Gastroesophageal sphincter (tissue), 3 donors: Measurements from ENCODE around the gene RABGEF1.

Experiments
- EP300 ChIP-seq: sonication (generic); formaldehyde crosslinking; IDR thresholded peaks from one replicate; pipeline ENCODE4 v1.6.1; 2017; ENCODE audit warnings: antibody characterized with exemption, mild to moderate bottlenecking
- POLR2A ChIP-seq, 2 donors: fragments of 450-650 bp; IDR thresholded peaks; one replicate each; pipeline ENCODE4 v1.6.1; 2017; ENCODE audit warnings: antibody characterized with exemption in 2 of 2, mild to moderate bottlenecking in 2 of 2, moderate library complexity in 1 of 2
- POLR2AphosphoS5 ChIP-seq: sonication (generic); formaldehyde crosslinking; IDR thresholded peaks from one replicate; pipeline ENCODE4 v1.6.1; 2017; ENCODE audit warnings: antibody characterized with exemption
- TF ChIP-seq, protein P1 (sequence below), 4 experiments: fragments of 200-600 bp in 2 of 4; fragments of 450-650 bp in 2 of 4; sonication (generic) in 1 of 4; IDR thresholded peaks; one replicate each; pipeline ENCODE4 v1.5.1; 2017 to 2019; ENCODE audit warnings: antibody characterized with exemption in 4 of 4, mild to moderate bottlenecking in 2 of 4, moderate library complexity in 2 of 4

DNA sequence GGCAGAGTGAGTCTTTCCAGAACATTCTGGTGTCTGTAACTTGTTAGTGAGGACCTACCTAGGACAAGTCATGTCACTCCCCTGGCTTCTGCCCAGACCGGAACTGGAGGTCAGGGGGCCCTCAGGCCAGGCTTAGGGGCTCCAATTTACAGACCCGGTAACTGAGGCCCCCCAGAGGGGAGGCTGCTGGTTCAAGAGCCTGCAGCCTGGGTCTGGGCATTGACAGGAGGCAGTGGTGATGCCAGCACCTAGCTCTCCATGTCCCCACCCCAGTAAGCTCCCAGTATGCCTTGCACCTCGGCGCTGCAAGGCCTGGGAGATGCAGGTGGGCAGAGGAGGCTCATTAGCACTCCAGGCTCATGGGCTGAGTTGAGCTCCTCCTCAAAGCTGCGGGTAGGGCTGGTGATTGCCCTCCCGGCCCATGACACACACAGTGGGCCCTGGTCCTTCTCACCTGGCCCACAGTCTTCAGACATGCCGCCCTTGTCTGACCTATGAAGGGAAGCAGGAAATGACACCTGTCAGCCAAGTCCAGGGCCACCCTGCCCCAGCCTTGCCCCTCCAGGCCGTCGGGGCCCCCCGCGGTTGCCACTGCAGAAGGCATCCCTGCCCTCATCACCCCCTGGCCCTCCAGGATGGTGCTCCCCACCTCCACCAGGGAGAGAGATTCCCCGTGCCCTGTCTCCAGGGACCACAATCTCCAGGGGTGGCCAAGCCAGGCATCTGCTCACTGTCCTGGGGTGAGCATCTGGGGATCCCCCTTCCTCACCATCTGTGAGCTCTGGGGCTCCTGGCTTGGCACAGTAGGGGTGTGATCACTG, 92.2 kb downstream of the RABGEF1 start:
- no peak for TF ChIP-seq POLR2AphosphoS5
- TF ChIP-seq, protein P1, sequence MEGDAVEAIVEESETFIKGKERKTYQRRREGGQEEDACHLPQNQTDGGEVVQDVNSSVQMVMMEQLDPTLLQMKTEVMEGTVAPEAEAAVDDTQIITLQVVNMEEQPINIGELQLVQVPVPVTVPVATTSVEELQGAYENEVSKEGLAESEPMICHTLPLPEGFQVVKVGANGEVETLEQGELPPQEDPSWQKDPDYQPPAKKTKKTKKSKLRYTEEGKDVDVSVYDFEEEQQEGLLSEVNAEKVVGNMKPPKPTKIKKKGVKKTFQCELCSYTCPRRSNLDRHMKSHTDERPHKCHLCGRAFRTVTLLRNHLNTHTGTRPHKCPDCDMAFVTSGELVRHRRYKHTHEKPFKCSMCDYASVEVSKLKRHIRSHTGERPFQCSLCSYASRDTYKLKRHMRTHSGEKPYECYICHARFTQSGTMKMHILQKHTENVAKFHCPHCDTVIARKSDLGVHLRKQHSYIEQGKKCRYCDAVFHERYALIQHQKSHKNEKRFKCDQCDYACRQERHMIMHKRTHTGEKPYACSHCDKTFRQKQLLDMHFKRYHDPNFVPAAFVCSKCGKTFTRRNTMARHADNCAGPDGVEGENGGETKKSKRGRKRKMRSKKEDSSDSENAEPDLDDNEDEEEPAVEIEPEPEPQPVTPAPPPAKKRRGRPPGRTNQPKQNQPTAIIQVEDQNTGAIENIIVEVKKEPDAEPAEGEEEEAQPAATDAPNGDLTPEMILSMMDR (IDR thresholded peaks at IDR 0.05) = no peak
- no peak for TF ChIP-seq EP300
- no peak for TF ChIP-seq POLR2A (IDR thresholded peaks at IDR 0.05)
